Measurements from ENCODE around the gene COPS2.
A peak's percentile ranks its signal among the peaks of the same experiment; 100 is the strongest.
"Not testable (repeated sequence)": the region's sequence is repeated elsewhere in the genome, so short reads cannot be mapped to it uniquely, and the experiment has no call there.

COPS2 gene

GRCh38 chr15:49155110-49155833 is at the start of gene COPS2:
Gene COPS2 (minus strand): TSS chr15:49155599. CDS start chr15:49155578, 21 bp downstream.
- DNase-seq: peak; percentile 96

- DNase-seq: no peak
These were observed 44.9 kb upstream of the COPS2 start for GRCh38 chr15:49200347-49200746.

DNA sequence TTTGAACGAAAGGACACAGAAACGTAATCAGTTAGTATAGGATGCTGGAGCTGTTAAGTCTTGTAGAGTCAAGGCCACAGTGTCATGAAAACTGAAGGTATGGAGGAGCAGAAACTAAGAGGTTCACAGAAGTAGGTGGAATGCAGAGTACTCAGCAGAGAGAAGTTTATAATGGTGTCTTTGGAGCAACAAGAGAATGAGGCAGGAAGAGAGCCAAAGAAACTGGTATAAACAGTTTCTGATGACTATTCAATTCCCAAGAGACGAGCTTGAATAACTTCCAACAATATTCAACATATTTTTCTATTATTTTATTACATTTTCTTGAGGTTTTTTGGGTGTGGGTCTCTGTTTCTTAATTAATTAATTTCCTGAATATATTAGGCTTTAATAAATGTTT is 44.3 kb upstream of the COPS2 start:
- DNase-seq: no peak

GRCh38 chr15:49196856-49197255 is 41.5 kb upstream of the COPS2 start:
- DNase-seq: no peak

DNA sequence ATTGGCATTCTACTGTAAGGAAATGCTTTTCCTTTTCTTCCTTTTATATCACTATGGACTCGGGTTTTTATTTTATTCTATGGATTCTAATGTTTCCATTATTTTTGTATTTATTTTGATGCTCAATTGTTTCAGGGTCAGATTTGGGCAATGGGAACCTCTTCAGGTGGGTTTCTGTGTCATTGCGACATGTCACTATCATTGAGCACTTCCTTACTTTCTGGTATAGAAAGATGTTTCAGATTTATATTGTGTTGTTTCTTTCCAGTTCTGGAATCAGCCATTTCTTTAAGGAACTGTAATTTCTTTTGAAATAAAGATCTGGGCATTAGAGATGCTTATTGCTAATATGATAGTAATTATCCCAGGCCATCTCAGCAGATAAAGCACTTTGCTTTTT is 36.5 kb upstream of the COPS2 start:
- DNase-seq: no peak

- DNase-seq: no peak
These were observed 35.2 kb upstream of the COPS2 start for GRCh38 chr15:49190586-49190985.

- DNase-seq: no peak
These were observed 34.2 kb upstream of the COPS2 start for GRCh38 chr15:49189631-49190030.

GRCh38 chr15:49188933-49189332 is 33.5 kb upstream of the COPS2 start:
- no peak for DNase-seq

GRCh38 chr15:49187549-49188245 is 32.3 kb upstream of the COPS2 start:
- no peak for DNase-seq

DNA sequence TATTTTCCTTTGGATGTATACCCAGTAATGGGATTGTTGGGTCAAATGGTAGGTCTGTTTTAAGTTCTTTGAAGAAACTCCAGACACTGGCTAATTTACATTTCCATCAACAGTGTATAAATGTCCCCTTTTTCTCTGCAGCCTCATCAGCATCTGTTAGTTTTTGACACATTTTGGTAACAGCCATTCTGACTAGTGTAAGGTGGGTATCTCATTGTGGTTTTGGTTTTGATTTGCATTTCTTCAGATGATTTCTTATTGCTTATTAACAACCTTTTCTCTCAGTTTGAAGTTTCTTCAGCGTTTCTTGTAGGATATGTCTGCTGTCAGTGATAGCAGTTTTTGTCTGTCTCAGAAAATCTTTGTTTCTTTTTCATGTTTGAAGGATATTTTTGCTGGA is 30.1 kb upstream of the COPS2 start:
- DNase-seq: no peak

- not testable (repeated sequence) for DNase-seq
These were observed 28.3 kb upstream of the COPS2 start for GRCh38 chr15:49183741-49184140.

GRCh38 chr15:49182128-49182527 is 26.7 kb upstream of the COPS2 start:
- DNase-seq: no peak

DNA sequence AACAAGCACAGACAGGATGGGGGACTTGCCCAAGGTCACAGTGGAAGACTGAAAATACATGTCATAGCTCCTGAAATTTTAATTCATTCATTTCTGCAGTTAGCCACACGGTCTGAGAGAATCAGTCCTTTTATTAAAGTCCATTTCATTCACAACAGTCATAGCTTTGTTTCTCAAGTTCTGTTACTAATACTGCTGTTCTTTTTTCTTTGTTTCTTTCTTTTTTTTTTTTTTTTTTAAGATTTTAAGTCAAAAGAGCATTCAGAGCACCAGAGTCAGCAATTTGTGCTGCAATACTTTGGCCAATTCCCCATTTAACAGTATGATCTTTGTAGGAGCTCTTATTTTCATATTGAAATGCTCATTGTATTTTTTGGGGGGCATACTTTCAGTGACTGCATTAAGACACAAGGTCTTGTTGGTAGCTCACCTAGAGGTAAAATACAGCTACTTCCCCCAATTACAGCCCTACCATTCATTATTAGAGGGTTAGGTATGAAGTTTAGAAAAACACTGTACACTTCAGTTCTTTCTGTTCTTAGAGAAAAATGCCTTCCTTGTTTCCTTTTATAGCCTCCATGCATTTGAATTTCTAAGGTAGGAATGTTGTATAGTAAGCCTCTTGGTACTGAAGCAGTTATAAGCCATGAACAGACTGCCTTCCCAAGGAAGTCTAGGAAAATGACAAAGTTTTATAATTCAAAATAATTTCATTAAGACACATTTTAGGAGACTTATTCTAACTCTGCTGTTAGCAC is 24.2 kb upstream of the COPS2 start:
- no peak for DNase-seq

- DNase-seq: no peak
These were observed 23.1 kb upstream of the COPS2 start for GRCh38 chr15:49178497-49178896.

DNA sequence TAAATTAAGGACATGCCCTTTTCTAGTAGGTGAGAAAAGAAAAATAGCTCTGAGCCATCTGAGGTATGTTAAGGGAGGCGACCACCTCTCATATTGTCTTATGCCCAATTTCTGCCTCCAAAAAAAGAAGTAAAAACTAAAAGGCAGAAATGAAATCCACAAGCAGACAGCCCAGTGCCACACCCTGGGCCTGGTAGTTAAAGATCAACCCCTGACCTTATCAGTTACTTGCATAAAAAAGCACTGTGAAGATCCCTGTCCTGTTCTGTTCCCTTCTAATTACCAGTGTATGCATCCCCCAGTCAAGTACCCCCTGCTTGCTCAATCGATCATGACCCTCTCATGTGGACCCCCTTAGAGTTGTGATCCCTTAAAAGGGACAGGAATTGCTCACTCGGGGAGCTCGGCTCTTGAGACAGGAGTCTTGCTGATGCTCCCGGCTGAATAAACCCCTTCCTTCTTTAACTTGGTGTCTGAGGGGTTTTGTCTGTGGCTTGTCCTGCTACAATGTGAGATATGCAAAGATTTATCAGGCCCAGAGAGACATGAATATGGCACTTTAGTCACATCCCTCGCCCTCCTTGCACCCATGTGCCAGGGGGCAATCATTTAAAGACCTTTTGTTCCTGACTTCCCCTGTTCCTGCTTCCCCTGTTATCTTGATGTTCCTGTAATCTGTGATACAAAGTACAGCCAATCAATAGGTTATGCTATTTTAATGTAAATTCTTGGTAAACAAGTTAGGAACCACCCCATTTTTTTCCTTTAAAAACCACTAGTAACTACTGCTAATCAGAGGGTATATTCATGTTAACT is 20.4 kb upstream of the COPS2 start:
- DNase-seq: not testable (repeated sequence)

DNA sequence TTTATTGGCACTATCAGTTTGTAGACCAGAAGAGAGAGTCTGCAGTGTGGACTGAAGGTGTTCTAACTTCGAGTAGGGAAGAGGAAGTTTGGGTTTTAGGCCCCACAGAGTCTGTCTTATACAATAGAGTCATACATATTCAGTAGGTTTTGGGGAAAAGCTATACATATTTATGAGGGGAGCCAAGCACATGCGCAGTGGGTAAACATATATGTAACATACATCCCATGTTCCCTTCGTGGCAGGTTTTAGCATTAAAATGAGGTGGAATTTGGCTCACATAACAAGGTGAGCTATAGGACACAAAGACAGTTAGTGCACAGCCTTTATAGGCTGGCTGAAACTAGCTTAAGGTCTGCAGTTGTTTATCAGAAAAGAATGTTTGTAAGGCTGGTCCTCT is 19.5 kb upstream of the COPS2 start:
- DNase-seq: no peak

DNA sequence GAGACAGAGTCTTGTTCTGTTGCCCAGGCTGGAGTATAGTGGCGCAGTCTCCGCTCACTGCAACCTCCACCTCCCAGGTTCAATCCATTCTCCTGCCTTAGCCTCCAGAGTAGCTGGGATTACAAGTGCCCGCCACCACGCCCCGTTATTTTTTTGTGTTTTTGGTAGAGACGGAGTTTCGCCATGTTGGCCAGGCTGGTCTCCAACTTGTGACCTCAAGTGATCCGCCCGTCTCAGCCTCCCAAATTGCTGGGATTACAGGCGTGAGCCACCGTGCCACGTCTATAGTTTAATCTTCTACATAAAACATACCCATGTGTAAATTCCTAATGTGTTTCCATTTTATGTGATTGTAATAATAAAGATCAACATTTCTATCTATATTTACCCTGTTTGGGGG is 16.4 kb upstream of the COPS2 start:
- DNase-seq: no peak

DNA sequence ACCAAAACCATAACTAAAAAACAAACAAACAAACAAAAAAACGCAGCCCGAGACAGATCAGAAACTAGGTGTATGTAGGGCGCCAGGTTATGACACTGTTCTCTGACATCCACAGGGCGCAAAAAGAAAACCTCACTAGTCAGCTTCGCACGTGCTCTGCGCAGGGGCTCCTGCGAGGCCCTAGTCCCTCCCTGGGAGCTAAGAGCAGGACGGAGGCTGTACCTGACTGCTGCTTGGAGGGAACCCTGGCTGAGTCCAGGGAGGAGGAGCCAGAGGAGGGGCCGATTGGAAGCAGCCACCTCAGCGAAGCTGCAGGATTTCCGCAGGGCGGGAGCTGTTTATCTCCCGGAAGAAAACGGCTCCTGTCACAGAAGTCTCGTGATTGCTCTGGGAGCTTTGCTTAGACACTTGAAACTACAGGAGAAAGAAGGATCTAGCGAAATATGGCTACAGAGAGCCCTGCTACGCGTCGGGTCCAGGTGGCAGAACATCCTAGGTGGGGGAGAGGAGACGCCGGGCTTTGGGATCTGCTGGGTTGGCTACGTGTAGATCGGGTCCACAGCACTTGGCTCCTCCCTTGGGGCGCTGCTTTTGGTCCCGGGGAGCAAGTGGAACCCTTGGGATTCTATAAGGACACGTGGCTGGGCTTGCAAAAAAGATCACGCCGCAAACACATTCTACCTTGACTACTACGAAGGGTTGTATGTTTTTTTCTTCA is 14.6 kb upstream of the COPS2 start, which contains the start of gene GALK2:
TSS of gene GALK2 (plus strand) at position 368 of the 718 bp plus-strand sequence. CDS start at position 444, 76 bp downstream.
- DNase-seq: peak; percentile 82

GRCh38 chr15:49168016-49168415 is 12.6 kb upstream of the COPS2 start:
- DNase-seq: no peak

GRCh38 chr15:49164865-49165264 is 9.5 kb upstream of the COPS2 start:
- no peak for DNase-seq

DNA sequence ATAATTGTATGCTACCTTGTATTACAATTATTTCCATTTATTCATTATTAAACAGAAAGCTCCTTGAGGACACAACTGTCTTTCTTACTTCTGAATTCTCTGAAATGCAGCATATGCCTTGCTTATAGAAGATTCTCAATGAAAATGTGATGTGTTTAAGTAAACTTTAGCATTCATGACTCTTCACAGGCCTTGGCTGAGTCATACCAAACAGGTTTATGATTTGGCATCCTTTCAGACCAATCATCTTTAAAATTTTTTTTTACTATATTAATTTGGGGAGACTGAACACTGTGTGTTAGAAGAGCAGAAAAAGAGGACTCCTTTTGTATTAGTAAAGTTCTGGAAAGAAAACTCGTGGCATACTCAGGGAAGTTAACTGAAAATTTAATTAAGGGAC is 8.3 kb upstream of the COPS2 start:
- no peak for DNase-seq
